ENCODE data around the gene BEND5.

Gene BEND5

DNA sequence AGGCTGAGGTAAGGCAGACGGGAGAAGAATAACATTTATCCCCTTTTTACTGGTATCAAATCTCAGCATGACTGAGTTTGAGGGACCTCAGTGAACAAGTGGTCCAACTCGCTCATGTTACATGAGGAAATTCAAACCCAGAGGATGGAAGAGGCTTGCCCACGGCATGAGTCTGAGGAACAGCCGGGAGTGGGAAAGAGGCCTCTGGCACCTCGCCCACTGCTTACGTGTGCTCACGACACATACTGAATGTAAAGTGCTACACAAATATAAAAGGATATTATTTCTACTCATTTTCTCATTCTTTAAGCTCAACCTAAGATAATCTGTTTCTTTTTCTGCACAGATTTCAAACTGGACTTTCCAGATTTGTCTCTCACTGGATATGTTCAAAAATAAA is 14.7 kb downstream of the BEND5 start:
- no peak for DNase-seq (ENCODE audit: low read depth in 2 of 2)

DNA sequence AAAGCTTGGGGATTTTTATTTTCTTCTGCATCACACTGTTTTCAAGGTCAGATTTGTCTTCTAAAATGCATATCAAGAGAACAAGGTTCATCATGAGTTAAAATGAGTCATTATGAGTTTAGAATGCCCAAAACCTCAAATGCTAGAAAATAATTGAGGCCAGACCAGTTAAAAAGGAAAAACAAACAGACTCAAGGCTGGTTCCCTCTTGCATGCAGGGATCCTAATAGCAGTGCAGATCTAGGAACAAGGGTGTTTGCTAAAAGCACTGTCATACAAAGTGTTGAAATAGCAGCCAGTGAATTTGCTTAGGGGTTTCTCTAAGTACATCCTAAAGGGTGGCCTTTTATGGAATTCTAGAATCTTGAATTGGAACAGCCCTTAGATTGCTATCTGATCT is 15.3 kb downstream of the BEND5 start:
- no peak for DNase-seq (ENCODE audit: low read depth in 2 of 2)

DNA sequence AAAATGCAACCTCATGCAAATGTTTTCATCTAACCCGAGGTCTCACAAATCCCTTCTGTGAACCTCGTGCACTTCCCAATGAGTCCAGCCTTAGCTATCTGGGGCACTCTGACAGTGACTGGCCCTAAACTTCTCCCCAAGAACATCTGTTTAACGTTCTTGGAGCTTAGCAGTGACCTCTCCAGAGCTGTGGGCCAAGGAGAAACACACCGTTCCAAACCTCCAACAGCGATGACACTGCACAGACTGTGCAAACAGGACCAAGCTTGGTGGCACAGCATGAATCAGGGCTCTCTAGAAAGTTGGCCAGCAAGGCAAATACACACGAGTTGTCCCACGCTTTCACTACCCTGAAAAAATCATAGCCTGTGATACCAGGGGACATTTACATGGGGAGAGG is 15.8 kb downstream of the BEND5 start:
- no peak for DNase-seq (ENCODE audit: low read depth in 2 of 2)

DNA sequence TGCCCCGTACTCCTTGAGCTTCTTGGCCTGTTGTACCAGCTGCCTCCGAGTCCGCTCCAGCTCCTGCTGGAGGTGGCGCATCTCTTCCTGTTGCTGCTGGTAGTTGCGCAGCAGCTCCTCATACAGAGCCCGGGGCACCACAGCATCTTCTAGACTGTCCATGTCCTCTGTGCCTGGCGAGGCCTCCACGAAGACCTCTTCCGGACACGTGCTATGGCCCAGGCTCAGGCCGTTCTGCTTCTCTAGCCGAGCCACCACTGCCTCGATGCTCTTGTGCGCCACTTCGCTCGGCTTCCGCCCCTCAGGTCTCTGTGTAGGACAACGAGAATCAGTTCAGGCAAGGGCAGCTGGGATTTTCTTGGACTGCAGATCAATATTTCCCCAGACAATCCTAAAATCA is 17.7 kb downstream of the BEND5 start:
- no peak for DNase-seq (ENCODE audit: low read depth in 2 of 2)

DNA sequence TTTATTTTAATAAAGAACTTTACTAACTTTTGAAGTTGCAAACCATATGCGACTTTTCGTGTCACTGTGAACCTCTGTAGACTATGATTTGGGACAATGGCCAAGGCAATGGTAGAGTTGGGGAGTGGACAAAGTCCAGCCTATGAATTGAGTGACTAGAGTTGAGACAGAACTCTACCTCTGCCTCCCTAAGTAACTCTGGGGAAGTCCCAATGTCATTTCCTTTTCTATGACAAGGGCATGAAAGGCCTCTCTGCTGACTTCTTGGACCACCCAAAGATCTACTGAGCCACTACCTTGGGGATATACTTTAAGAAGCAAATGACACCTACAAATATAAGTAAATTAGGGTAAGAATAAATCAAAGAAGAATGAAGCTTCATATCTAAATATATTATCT is 19.3 kb downstream of the BEND5 start:
- DNase-seq (ENCODE audit: low read depth in 2 of 2), result no peak

DNA sequence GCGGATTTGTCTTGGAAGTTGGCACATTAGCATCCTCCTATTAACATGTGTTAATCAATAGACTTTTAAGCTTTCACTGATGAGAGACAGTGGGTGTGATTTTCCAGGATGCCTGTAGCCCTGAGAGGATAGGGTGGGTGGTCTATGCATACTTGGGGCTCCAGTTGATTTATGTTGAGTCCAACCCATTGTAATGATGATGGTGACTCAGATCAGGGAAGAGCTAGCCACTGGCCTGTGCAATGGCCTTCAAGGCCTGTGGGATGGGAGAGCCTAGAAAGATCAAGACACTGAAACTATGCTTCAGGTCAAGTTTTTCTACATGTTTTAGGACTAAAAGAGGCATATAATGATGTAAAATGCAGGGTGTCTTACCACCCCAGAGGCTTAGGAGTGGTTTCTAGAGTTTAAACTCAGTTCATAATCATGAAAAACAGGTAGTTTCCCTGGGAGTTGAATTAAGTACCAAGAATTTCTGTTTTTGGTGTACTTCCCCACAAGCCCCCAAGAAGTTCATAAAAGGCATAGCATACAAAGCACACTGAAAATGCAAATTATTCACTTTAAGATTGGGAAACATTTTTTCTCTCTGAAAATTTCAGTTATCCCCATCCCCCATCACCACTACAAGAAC is 19.9 kb downstream of the BEND5 start:
- no peak for DNase-seq (ENCODE audit: low read depth in 2 of 2)

DNA sequence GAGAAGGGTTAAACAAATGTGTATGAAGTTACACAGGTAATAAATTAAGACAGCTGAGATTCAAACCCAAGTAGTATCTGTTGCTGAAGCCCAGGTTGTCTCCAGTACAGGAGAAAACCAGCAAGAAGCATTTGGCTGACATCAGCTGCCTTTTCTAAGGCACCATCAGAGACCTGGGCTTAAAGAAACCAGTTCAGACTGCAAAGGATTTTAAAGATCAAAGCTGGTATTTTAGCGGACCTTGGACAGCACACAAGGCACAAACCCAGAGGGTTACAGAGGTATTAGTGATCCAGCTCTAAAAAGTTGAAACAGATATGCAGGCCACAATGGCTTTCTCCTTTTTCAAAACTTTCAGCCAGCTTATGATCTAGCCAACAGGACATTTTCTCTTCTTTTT is 23.4 kb downstream of the BEND5 start:
- no peak for DNase-seq (ENCODE audit: low read depth in 2 of 2)

DNA sequence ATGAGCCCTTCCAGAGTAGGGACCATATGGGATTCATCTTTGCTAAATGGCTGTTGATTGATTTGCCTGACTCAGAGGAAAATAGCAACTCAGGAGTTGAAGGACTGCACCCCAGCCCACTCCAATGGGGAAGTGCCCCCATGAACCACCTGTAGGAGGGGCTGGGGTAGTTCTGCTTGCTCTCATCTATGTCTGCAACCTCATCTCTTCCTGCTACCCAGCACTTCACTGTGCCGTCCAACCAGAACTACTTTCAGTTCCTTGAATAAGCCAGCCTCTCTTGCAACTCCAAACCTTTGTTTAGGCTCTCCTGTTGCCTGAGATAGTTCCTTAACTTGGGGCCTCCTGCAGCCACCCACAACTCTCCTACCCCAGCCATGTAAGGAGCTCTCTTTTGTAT is 26.6 kb downstream of the BEND5 start:
- DNase-seq (ENCODE audit: low read depth in 2 of 2), result no peak

DNA sequence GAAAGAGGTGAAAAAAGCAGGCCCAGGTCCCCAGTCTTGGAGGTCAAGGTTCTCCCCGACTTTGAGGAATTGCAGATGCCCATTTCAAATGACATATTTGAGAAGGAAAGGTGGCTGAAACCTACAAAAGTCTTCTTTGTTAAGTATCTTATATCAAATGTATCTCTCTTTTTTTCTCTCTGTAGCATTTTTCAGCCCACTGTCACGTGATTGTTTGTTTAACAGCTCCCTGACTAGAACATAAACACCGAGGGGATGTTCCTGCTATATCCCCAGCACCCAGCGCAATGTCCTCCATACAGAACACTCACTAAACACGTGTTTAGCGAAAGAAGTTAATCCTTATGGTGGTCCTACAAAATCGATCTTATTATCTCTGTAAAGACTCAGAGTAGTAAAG is 27.6 kb downstream of the BEND5 start:
- no peak for DNase-seq (ENCODE audit: low read depth in 2 of 2)

DNA sequence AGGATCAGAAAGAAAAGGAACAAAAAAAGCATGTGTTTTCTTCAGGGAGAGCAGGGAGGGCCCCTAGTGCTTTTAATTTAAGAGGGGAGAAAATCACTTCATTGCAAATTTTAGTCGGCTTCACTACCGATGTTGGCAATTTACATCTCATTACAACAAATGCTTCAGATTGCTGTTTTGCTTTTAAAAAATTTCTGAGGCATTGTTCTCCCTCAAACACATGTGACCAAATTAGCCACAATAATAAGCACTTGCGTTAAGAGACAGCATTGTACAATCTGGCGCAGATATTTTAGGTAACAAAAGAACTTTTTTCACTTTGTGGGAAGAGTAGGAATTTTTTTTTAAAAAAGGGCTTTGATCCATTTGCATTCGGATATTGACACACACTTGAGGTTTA is 29.8 kb downstream of the BEND5 start:
- DNase-seq (ENCODE audit: low read depth in 2 of 2), result no peak

DNA sequence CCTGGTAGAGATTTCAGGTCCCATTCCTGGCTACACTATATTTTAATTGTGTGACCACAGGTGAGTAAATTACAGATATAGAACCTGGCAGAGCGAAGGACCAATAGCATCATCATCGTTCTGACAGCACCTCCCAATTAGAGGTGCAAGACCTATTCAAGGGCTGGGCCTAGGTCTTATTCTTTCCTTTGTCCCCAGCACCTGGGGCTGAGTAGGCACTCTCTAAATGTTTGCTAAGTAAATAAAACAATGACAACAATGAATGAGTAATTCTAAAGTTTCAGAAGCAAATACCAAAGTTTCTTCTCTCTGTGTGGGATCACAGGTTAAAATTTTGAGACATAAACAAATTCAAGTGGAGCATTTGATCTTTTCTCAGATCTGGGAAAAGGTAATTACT is 32.7 kb downstream of the BEND5 start:
- DNase-seq (ENCODE audit: low read depth in 2 of 2), result no peak

DNA sequence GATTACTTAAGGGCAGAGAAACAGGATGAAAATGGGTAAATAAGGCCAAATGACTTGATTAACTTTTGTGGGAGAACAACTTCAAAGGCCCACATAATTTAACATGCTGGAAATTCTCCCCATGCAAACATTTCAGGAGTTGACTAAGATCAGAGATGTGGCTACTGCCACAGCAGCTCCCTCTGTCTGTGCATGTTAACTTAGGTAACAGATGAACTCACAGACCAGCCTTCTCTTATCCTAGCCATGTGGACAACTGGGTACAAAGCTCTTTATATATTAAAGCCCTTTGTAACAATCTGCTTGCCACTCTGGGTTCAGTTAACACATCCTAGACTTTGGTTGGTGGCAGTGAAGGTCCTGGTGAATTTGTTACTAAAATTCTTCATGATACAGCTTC is 33.2 kb downstream of the BEND5 start:
- no peak for DNase-seq (ENCODE audit: low read depth in 2 of 2)

DNA sequence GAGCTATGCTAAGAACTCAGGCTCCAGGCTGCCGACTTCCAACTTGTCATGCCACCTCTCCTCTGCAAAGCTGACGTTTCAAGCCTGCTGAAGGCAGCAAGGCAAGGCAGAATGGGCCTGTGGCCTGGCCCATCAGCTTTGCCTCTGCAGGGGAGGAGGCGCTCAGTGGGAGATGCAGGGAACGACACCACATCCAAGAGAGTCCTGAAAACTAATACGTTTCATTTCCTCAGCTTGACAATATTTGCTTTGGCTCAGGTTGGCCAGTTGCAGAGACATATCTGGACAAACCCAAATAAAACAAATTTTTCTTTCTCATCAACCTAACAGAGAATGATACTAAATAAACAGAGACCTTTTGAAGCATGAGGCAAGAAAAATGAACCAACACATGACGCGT is 35.3 kb downstream of the BEND5 start:
- DNase-seq (ENCODE audit: low read depth in 2 of 2), result no peak

DNA sequence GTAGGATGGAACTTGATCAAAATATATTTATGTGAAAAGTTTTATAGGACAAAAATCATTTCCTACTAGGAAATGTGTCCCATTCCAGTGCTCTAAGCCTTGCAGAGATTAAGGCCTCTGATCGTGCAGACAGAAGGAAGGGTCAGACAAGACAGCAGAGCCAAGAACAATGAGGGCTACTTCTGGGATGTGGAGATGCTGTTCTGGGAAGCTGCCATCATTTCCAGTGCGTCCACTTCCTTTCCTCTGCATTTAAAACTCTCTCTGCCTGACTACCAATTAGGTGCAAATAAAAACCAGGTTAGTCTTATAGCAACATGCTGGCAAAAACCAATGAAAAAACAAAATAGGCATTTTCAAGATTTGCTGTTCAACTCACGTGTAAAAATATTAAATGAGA is 36.1 kb downstream of the BEND5 start:
- DNase-seq (ENCODE audit: low read depth in 2 of 2), result no peak

DNA sequence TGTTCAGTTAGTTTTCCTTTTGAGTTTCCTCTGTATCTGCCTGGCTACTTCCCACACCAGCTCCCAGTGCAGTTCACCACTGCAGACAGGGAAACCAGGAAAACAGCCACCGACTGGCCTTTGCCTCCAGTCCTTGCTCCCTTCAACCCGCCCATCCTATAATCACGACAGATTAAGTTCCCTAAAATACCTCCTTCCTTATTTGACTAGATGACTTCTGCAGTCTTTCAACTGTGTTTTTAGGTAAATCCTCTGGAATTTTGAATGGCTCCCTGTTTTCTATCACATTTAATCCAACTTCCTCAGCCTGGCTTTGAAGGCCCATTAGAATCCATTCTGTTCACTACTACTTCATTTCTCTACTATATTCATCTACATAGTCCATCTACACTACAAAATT is 37.6 kb downstream of the BEND5 start:
- DNase-seq (ENCODE audit: low read depth in 2 of 2), result no peak

DNA sequence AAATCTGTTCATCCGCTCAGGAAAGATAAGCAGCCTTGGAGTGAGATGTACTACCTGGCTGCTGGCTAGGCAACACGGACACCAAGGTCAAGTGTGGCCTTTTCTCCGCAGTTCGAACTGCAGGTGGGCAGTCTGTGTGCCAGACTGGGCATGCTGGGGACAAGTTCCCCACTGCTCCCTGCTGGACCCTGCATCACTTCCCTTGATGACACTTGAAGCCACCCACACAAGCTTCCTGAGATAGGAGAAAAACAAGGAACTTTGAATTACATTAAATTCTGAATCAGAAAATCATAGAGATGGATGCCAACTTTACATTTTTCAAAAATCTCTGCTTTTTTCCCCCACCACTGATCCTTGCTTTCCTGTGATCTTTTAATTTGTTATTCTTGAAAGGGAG is 38.3 kb downstream of the BEND5 start:
- DNase-seq (ENCODE audit: low read depth in 2 of 2), result no peak

DNA sequence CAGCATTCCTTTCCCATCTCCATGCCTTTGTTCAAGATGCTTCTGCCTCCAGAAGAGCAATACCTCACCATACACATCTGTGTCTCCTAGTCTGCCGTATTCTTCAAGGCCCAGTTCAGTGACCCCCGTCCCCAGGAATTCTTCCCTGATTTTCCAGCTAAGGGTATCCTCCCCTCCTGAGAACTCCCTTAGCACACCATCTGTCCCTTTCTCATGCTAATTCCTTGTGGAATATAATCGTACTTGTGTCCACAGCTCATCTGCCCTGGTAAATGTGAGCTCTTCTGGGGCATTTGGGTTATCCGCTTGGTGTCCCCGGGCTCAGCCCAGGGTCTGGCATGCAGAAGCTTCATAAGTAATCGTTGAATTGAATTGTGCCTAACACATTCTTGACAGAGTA is 40.9 kb downstream of the BEND5 start:
- DNase-seq (ENCODE audit: low read depth in 2 of 2), result no peak

DNA sequence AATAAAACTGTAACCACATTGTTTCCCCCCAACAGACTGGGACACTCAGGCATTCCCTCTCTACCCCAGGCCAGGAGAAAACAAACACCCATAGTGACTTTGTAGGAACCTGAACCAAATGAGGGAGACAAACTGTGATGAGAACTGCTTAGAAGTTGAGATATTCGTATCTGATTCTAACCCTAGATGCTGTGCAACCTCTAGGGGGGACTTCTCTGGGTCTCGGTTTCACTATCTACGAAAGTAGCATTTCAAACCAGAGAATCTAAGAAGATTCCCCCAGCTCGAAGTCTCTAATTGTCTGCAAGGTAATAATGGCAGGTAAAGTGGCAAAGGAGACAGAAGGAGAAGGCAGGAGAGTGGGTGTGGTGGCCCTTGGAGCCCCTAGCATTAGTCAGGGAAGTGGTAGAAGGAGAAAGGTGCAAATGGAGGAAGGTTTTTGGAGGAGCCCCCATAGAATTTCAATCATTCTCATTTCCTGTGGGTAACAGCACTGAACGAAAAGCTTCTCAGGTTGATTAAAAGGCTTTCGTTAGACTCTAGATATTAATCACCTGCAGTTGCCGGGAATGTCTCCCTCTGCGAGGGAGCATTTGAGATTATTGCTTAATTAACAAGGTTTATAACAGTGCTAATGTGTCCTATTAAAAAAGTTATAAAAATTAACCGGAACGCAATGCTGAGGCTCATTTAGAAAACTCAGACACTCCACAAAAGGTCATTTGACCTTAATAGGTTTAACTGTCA is 46.4 kb downstream of the BEND5 start:
- DNase-seq (ENCODE audit: low read depth in 2 of 2), result no peak

DNA sequence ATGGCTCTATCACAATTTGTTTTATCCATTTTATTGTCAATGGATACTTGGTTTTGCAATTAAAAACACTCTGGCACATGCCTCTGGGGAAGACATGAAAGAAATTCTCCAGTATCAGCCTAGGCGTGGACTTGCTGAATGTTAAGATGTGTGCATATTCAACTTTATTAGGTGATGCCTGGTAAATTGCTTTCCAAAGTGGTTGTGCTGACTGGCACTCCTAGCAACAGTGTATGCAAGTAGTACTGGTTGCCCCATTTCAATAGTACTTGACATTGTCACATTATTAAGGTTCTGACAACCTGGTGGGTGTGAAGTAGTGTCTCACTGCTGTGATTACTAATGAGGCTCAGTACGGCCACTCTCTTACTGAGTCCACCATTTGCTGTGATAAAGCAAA is 48.1 kb downstream of the BEND5 start:
- DNase-seq (ENCODE audit: low read depth in 2 of 2), result no peak

DNA sequence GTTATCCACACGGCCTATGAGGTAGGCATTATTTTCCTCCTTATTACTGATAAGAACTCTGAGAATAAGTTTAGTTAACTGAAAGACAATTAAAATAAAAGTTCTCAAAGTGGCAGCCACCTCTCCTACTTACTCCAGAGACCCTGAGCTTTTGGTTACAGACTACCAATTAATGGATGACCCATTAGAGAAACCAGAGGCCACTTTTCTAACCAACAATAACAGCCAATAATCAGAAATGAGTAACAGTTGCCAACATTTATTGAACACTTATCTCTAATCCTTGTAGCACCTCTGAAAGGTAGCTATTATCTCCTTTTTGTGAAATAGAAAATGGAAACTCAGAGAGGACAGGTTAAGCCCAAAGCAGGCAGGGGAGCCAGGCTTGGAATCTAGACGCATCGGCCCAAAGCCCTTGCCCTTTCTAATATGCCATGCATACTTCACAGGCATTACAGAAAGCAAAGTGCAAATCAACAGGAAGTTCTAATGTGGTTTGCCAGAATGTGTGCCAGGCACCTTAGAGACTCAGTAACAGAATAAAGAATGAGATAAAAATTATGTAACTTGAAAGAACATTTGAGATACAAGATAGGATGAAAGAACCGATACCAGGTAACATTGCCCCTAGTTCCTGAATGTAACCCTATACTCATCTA is 50.0 kb downstream of the BEND5 start:
- DNase-seq (ENCODE audit: low read depth in 2 of 2), result no peak

DNA sequence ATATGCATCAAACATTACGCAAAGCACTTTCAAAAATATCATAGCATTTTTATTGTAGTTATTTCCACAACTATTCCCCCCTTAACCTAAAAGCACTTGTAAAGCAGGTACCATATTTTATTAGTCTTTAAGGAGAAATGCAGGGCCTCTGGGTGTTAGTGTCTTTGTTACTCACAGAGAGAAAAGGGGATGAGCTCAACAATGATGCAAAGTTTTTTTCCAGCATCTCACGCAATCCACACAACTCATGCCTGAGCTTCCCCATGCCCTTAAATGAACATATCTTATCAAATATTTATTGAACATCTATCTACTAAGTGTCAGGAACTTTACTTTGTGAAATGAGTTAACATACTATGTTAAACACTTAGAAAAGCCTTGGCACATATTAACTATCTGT is 50.6 kb downstream of the BEND5 start:
- no peak for DNase-seq (ENCODE audit: low read depth in 2 of 2)

DNA sequence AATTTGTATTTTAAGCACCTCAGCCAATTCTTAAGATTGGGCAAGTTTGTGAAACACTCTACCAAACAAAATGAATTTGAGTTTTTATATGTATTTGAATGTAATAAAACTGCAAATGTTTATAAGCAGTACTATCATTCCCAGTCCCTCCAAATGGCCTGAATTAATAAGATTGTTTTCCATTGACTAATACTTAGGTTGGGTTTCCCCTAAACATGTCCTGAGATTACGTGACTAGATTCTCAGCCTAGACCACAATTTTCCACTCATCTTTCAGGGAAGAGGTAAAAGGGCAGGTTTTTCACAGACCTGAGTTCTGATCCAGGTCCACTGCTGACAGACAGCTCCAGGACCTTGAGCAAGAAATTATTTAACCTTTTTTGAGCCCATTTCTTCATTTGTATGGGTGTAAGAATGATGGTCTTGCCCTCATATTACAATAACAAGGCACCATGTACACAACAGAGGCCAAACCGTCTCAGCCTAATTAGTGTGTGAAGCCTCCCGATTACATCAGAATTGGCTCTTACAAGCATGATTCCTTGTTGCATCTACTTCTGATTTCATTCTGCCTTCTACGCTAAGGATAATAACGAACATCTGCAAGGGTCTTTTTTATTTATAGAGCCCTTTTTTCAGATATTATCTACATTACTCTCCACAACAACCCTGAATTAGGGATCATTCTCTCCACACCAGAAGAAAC is 51.2 kb downstream of the BEND5 start:
- no peak for DNase-seq (ENCODE audit: low read depth in 2 of 2)

DNA sequence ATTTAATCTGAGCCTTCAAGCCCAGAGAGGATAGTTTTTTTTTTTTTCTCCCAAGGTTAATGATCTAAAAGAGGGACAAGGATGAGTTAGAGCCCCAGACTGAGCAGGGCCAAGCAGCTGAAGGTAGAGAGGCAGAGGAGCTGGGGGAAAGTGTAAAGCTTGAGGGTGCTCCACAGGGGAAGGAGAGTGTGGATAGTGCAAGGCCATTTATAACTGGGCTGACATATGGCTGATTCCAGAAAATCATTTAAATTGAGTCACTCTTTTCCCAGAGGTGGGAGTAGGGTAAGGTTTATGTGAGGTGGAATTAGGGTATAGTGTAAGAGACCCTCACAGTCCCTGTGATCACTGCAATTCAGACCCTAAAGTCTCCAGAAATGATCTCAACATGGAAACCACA is 55.8 kb downstream of the BEND5 start:
- no peak for DNase-seq (ENCODE audit: low read depth in 2 of 2)
